HG03060 (cell line): ENCODE data around the gene DHTKD1.
"Not testable (repeated sequence)": the region's sequence is repeated elsewhere in the genome, so short reads cannot be mapped to it uniquely, and the experiment has no call there.

ENCODE experiments used
- ATAC-seq: cut with Tn5 transposase; IDR thresholded peaks from one replicate; pipeline ENCODE4 v1.9.1; 2021; ENCODE audit warnings: low read depth, moderate number of reproducible peaks; ENCODE audit not compliant: unreplicated experiment

The DHTKD1 gene

DNA sequence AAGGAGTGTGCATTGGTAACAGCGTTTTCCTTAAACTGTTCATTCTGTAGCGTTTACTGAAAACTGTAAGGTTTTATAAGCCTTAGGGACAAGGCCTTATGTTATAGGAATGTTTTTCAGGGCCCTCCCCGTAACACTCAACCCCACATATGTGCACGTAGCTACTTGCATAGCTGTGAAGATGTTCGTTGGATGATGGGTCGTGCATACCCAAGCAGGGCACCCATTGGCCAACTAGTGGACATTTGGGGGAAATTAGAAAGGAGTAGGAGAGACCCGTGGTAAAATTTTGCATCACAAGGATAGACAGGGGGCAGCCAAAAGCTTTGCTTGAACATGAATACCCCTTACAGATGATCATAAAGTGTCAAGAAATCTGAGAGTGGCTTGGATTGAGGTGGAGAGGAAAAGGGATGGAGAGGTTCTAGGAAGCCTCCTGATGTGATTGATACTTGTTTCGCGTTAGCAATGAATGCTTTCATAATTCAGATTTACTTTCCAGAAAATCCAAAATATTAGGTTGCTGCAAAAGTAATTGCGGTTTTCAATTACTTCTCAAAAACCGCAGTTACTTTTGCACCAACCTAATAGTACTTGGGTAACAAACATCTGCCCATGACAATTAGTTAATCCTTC lies 61.6 kb downstream of the DHTKD1 start:
- no peak for ATAC-seq

DNA sequence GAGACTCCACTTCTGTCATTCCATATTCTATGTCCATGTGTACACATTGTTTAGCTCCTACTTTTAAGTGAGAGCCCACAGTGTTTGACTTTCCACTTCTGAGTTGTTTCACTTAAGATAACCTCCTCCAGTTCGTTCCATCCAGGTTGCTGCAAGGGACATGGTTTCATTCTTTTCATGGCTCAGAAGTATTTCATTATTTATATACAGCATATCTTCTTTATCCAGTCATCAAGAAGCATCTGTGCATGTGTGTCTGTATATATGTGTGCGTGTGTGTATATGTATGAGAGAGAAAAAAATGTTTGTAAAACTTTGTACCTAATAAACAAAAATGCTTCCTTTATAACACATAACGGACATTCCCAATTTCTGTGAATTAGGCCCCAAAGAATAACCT lies 66.9 kb downstream of the DHTKD1 start:
- no peak for ATAC-seq

DNA sequence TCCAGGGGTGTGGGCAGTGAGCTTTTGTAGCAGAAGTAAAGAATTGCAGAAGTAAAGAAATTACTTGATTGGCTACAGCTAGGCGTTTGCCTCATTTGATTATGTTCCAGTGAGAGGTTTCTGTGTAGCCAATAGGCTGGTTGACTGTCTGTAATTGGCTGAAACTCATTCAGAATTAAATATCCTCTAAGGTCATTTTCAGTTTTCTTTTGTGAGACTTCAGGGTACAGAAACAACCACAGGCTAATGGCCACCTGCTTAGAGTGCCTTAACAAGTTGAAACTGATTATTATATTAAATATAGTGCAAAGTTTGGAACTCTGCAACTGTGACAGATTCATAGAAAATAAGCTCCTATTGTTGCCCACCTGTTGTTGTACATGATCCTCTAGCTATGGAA lies 71.3 kb downstream of the DHTKD1 start:
- ATAC-seq = no peak

DNA sequence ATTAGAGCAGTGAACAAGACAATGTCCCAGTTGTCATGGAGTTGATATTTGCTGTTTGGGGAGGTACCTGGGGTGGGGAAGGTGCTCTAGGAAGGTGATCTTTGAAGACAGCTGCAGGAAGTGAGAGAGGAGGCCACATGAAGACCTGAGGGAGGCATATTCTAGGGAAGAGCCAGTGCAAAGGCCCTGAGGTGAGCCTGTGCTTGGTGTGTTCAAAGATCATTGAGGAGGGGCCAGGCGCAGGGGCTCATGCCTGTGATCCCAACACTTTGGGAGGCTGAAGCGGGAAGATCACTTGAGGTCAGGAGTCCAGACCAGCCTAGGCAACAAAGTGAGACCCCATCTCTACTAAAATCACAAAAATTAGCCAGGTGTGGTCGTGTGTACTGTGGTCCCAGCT lies 75.8 kb downstream of the DHTKD1 start:
- ATAC-seq = no peak

DNA sequence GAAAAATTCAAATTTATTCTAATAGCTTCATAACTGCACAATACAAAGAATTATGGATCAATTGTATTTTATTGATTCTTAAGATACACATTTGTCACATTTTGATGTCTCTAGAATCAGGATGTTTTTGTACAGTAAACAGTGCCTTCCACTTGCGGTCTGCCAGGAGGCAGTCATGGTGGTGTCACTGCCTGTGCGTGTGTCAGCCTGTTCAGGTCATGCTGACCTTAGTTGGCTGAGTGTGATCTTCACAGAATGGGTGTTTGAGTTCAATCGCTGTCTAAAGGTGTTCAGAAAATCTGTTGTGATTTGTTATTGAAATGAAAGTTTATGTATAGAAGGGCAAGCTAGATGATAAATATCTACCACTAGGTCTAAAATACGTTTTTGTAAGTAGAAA lies 81.4 kb downstream of the DHTKD1 start:
- no peak for ATAC-seq

DNA sequence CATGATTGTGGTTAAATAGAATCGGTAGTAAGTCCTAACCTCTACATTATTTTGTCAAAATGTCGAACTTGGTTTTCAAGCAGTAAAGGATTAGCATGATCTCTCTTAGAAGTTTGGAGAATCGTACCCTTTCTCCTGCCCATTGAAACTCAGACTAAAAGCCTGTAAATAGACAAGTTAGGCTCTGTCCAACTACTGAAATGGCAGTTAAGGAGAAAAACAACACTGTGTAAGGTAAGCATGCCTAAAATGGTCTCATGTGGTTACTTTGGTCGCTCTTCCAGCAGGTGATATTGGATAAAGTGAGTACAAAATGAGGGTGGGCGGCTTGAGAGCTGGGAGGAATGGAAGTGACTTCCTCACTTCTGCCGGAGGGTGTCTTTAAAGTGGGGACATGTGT lies 85.8 kb downstream of the DHTKD1 start:
- ATAC-seq = no peak

DNA sequence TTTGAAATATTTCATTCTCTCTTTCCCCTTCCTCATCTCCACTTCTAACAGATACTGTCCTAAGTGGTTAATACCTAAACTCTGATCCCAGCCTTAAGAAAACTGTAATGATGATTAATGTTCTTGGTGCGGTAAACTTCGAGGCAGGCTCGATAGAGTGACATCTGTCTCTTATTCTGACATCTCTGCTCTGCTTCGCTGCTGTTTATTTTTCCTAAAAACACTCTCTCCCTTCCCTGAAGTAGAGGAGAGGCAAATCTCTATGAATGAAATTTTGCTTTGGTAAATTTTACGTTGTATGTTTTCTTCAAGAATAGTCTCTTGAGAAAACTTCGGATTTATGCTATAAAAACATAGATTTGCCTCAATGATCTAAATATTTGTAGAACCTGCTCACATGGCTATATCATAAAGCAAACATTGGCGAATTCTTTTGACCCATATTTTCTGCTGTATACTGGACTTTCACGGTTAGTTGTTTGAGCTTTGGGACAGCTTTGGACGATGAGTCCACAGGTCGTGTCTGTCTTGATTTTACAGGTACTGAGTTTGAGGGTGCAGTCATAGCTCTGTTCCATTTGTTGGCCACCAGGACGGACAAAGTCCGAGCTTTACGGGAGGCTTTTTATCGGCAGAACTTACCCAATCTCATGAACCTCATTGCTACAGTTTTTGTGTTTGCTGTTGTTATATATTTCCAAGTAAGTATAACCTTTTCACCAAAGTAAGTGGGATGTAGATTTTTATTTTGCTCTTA lies 87.8 kb downstream of the DHTKD1 start:
- no peak for ATAC-seq

DNA sequence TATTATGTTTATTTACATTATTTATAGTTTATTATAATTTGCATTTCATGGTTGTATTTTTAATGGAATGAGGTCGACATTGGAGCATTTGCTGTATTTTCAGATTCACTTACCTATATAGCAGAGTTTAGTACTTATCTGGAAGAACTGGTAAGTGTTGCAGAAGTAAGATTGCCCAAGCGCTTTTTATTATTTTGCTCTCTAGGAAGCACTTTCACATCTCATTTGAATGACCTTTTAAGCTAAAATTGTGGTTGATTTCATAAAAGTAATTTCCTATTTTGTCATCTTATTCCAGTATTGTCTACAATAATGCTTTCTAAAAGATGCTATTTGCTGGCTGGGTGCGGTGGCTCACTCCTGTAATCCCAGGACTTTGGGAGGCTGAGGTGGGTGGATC lies 89.4 kb downstream of the DHTKD1 start:
- ATAC-seq = no peak

DNA sequence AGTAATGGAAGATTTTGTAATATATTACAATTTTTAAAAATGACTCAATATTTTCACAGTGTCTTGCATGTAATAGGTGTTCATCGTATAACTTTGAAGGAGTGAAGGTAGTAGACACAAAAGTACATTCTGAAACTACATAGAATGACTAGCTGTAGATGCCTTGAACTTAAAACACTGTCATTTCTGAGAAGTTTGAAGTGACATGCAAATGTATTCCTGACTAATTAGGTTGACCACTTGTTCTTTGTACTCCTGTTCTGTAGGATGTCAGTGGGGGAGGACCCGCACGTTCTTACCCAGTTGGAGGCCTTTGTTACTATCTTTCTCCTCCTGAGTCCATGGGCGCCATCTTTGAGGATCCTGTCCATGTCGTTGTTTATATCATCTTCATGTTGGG lies 91.9 kb downstream of the DHTKD1 start:
- no peak for ATAC-seq

DNA sequence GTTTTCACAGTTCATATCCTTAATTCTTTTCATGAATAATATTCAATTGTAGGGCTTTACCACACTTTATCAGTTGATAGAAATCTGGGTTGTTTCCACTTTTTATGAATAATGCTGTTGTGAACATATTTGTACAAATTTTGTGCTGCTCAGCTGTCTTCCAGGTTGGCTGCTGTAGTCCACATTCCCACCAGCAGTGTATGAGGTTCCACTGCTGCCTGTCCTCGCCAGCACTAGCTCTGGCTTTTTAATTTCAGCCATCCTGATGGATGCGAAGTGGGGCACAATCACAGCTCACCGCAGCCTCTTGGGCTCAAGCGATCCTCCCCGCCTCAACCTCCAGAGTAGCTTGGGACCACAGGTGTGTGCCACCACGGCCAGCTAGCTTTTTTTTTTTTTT lies 94.2 kb downstream of the DHTKD1 start:
- no peak for ATAC-seq

DNA sequence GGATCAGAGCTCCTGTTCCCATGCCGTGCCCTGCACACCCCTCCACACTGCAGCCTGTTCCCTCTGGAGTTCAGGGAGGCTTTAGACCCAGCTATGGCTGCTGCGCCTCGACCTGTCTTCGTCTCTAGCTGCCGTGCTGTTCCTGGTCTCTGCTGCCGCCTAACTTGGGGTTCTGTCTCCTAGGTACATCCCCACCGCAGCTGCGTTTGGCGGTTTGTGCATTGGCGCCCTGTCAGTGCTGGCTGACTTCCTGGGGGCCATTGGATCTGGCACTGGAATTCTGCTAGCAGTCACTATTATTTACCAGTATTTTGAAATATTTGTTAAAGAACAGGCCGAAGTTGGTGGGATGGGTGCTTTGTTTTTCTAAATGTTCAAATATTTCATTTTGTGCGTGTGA lies 95.3 kb downstream of the DHTKD1 start:
- no peak for ATAC-seq

DNA sequence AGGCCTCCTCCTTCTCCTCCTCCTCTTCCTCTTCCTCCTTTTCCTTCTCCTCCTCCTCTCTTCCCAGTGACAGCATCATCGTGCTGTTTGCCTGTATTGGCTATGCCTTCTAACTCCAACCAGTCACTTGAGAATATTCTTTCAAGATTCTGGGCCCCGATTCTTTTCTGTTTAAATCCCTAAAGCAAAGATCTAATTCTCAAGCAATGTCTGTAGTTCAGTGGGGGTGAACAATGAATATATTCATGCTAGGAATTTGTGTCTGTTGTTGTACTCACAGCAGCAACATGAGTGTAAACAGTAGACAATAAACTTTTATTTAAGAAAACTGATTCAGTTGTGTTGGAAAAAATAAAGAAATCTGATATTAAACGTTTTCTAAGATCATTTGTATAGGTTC lies 96.3 kb downstream of the DHTKD1 start:
- no peak for ATAC-seq

DNA sequence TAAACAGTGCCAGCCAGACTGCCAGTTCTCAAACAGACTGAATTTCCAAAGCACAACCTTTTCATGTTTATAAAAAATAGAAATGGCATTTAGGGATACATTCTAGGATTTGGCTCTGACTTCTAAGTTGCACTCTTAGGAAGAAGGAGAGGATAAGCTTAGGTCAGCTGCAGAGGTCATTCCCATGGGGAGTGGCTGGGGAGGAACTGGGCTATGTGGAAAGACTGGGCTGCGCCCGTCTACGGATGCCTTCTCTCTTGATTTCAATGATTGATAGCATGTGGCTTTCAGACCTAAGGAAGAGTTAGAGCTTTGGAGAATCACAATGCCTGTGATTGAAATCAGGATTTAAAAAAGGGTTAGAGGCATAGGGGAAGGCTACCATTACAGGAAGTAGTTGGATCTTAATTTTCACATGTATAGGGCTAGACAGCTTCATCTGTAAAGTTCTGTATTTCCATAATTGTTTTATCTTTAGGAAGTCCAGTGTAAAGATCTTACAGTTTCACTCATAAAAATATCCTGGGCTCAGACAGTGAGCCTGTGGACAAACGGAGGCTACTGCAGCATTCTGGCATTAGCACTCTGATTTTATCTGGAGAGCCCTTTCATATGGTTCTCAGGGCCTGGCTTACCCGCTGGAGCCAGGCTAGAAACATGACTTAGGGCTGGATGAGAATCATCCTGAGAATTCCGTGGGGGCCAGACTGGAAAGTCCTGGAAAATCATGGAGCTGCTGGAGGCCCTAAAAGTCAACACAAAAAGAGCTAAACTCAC lies 97.4 kb downstream of the DHTKD1 start:
- ATAC-seq = no peak

DNA sequence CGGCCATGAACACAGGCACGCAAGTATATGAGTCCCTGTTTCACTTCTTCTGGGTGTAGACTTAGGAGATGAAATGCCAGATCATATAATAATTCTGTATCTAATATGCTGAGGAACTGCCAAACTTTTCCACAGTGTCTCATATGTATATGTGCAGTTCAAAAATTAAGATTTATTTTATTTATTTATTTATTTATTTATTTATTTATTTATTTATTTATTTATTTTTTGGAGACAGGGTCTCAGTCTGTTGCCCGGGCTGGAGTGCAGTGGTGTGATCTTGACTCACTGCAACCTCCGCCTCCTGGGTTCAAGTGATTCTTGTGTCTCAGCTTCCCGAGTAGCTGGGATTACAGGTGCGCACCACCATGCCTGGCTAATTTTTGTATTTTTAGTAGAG lies 102.8 kb downstream of the DHTKD1 start:
- not testable (repeated sequence) for ATAC-seq
